ENCODE data around the gene TNS4. TPM values are rescaled to one million over a fixed set of nuclear protein-coding genes. Genes with fewer than 3 reads are reported as not detected.

Gene TNS4
- total RNA-seq, 1 experiment from 2014 or later: 127 TPM

DNA sequence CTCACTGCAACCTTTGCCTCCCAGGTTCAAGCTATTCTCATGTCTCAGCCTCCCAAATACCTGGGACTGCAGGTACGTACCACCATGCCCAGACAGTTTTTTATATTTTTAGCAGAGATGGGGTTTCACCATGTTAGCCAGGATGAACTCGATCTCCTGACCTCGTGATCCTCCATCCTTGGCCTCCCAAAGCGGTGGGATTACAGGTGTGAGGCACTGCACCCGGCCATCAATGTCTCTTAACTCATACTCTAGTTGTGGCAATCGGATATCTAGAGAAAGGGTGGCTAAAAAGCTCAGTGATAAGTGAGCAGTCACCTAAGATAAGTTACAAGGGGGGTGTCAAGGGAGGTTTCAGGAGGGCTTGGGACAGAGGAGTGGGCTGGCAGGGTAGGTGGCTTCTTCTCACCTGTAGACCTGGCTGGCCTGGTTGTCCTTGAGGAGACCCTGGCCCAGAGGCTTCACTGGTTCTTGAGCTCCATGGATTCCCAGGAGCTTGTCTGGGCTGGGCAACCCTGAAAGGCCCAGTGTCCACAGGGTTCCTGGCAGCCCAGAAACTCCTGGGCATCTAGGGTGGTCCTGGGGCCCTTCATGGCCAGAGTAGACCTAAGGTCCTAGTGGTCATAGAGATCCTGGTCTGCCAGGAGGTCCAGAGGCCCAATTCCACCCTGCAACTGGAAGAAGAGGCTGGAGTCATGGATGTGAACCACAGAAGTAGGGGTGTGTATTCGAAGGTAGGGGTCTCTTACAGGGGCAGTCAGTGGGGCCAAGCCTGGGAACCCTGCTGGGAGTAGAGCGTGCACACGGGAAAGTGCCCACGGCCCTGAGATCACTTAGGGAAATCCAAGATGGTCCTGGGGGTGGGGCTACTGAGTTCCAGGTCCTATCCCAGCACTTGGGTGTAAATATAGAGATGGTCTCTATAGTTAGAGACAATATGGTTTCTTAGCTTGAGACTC is 70.9 kb downstream of the TNS4 start:
- Histone ChIP-seq H3K9me2 (replicated peaks; ENCODE audit: low read length) (no peaks in the 10 kb centered on the region), H3K9ac (ENCODE audit: low read length) (no peak overlapping the region), H4K20me1 (ENCODE audit: low read length) (no peaks in the 10 kb centered on the region), H3K4me1 (ENCODE audit: insufficient read depth, low read length) (no peaks in the 10 kb centered on the region), H3K4me2 (ENCODE audit: low read length) (no peak overlapping the region), H3K9me3 (ENCODE audit: low read length) (no peaks in the 10 kb centered on the region), H3K27ac (ENCODE audit: low read length) (no peak overlapping the region), H3K27me3 (ENCODE audit: low read length) (no peaks in the 10 kb centered on the region), H3K79me2 (ENCODE audit: low read length) (no peaks in the 10 kb centered on the region), H3K4me3 (ENCODE audit: low read length) (no peak overlapping the region), H3F3A (ENCODE audit: low read length, unreplicated experiment) (no peaks in the 10 kb centered on the region), H2AFZ (ENCODE audit: low read length) (no peak overlapping the region), H3K36me3 (ENCODE audit: low read depth, low read length) (no peaks in the 10 kb centered on the region)
- no TSS peak for BruUV-seq (replicated peaks)
- ATAC-seq: no peak
- intact Hi-C loops (cut with micrococcal nuclease): no loop called here
- TF ChIP-seq, protein P1, sequence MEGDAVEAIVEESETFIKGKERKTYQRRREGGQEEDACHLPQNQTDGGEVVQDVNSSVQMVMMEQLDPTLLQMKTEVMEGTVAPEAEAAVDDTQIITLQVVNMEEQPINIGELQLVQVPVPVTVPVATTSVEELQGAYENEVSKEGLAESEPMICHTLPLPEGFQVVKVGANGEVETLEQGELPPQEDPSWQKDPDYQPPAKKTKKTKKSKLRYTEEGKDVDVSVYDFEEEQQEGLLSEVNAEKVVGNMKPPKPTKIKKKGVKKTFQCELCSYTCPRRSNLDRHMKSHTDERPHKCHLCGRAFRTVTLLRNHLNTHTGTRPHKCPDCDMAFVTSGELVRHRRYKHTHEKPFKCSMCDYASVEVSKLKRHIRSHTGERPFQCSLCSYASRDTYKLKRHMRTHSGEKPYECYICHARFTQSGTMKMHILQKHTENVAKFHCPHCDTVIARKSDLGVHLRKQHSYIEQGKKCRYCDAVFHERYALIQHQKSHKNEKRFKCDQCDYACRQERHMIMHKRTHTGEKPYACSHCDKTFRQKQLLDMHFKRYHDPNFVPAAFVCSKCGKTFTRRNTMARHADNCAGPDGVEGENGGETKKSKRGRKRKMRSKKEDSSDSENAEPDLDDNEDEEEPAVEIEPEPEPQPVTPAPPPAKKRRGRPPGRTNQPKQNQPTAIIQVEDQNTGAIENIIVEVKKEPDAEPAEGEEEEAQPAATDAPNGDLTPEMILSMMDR (conservative IDR thresholded peaks at IDR 0.05; ENCODE audit: low read depth, low read length): no peak
- CTCF ChIA-PET: no interaction called here
- POLR2A ChIA-PET (ENCODE audit: unreplicated experiment): no interaction called here
- DNase-seq: no peak

- H3F3A ChIP-seq (ENCODE audit: low read length, unreplicated experiment): no peaks in the 10 kb centered on the region
- peaks cover 5% of the 10 kb centered on the region for H3K4me1 ChIP-seq (ENCODE audit: insufficient read depth, low read length)
- no peaks in the 10 kb centered on the region for H3K27me3 ChIP-seq (ENCODE audit: low read length)
- no peaks in the 10 kb centered on the region for H3K79me2 ChIP-seq (ENCODE audit: low read length)
- DNase-seq (no peak), ATAC-seq (no peak)
- no peak overlapping the region for H3K9ac ChIP-seq (ENCODE audit: low read length)
- intact Hi-C loops (cut with micrococcal nuclease): no loop called here
- no peak overlapping the region for H2AFZ ChIP-seq (ENCODE audit: low read length)
- BruUV-seq (replicated peaks): no TSS peak
- H3K4me3 ChIP-seq (ENCODE audit: low read length): no peak overlapping the region
- no peaks in the 10 kb centered on the region for H4K20me1 ChIP-seq (ENCODE audit: low read length)
- H3K36me3 ChIP-seq (ENCODE audit: low read depth, low read length): no peaks in the 10 kb centered on the region
- no peak overlapping the region for H3K27ac ChIP-seq (ENCODE audit: low read length)
- TF ChIP-seq EZH2phosphoT487 (IDR thresholded peaks at IDR 0.05; ENCODE audit: borderline replicate concordance, low read length): no peak
- no peak for TF ChIP-seq EZH2 (IDR thresholded peaks at IDR 0.05; ENCODE audit: low read length, unreplicated experiment)
- TF ChIP-seq, protein P1 (conservative IDR thresholded peaks at IDR 0.05; ENCODE audit: low read depth, low read length): no peak
- no peaks in the 10 kb centered on the region for H3K9me3 ChIP-seq (ENCODE audit: low read length)
- no peaks in the 10 kb centered on the region for H3K9me2 ChIP-seq (replicated peaks; ENCODE audit: low read length)
- no peak overlapping the region for H3K4me2 ChIP-seq (ENCODE audit: low read length)
- CTCF ChIA-PET: no interaction called here
- POLR2A ChIA-PET (ENCODE audit: unreplicated experiment): no interaction called here
Observed at GRCh38 chr17:40427002-40427491, 74.4 kb downstream of the TNS4 start.

Other genes starting within 250 kb of the TNS4 start
- gene CDC6, start 213.7 kb downstream of the TNS4 start, total RNA-seq (2014; rRNA removed): 48.9 and 58.3 TPM in 2 replicates
- gene RARA, start 192.4 kb downstream of the TNS4 start, total RNA-seq (2014; rRNA removed): 19.6 and 23.8 TPM in 2 replicates
- not detected in 2 replicates for gene GJD3, start 136.9 kb downstream of the TNS4 start, total RNA-seq (2014; rRNA removed)
- 97.1 and 104 TPM in 2 replicates for gene TOP2A, start 83.7 kb downstream of the TNS4 start, total RNA-seq (2014; rRNA removed)
- gene IGFBP4, start 58.2 kb downstream of the TNS4 start, total RNA-seq (2014; rRNA removed): 164 and 297 TPM in 2 replicates
- 0.12 TPM in 1 of 2 replicates, not detected in the other for gene CCR7, start 63.8 kb upstream of the TNS4 start, total RNA-seq (2014; rRNA removed)
- gene SMARCE1, start 146.2 kb upstream of the TNS4 start, total RNA-seq (2014; rRNA removed): 57.9 and 64.7 TPM in 2 replicates
- gene KRT222, start 163.6 kb upstream of the TNS4 start, total RNA-seq (2014; rRNA removed): not detected in 2 replicates
- not detected in 2 replicates for gene KRT24, start 202.1 kb upstream of the TNS4 start, total RNA-seq (2014; rRNA removed)